GM19240 (cell line): ENCODE data around the gene GPR176.

ENCODE experiments used
- DNase-seq: peaks from one replicate; pipeline ENCODE4 v3.0.0; 2011; ENCODE audit warnings: low spot score; ENCODE audit not compliant: insufficient read length

Gene GPR176, protein sequence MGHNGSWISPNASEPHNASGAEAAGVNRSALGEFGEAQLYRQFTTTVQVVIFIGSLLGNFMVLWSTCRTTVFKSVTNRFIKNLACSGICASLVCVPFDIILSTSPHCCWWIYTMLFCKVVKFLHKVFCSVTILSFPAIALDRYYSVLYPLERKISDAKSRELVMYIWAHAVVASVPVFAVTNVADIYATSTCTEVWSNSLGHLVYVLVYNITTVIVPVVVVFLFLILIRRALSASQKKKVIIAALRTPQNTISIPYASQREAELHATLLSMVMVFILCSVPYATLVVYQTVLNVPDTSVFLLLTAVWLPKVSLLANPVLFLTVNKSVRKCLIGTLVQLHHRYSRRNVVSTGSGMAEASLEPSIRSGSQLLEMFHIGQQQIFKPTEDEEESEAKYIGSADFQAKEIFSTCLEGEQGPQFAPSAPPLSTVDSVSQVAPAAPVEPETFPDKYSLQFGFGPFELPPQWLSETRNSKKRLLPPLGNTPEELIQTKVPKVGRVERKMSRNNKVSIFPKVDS

DNA sequence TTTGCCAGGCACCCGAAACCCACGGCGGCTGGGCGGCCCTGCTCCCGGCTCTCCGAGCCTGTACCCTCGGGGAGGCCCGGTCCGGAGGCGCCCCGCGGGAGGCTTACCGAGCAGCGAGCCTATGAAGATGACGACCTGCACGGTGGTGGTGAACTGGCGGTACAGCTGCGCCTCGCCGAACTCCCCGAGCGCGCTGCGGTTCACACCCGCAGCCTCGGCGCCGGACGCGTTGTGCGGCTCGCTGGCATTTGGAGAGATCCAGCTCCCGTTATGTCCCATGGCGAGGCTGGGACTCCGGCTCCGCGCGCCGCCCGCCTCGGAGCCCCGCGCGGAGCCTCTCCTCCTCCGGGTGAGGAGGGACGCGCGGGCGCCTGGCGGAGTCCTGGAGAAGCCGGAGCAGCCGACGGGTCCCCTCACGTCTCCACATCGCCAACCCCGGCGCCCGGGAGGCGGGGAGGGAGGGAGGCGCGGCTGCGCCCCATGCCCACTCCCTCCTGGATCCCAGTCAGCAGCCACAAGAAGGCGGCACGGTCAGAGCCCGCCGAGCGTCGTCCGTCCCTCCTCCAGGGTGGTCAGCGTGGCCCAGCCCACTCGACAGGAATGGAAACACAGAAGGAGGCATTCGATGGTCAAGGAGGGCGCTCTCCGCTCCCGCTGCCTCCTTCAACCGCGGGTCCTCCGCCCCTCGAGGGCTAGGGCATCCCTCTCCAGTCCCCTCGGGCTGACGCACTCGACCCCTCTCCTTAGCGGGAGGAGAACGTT is at the start of gene GPR176:
TSS of gene GPR176 (minus strand) at position 519 of the 762 bp plus-strand sequence. CDS start at position 279, 240 bp downstream.
- DNase-seq, result no peak

GRCh38 chr15:39969002-39969394 is 48.9 kb upstream of the GPR176 start:
- no peak for DNase-seq

DNA sequence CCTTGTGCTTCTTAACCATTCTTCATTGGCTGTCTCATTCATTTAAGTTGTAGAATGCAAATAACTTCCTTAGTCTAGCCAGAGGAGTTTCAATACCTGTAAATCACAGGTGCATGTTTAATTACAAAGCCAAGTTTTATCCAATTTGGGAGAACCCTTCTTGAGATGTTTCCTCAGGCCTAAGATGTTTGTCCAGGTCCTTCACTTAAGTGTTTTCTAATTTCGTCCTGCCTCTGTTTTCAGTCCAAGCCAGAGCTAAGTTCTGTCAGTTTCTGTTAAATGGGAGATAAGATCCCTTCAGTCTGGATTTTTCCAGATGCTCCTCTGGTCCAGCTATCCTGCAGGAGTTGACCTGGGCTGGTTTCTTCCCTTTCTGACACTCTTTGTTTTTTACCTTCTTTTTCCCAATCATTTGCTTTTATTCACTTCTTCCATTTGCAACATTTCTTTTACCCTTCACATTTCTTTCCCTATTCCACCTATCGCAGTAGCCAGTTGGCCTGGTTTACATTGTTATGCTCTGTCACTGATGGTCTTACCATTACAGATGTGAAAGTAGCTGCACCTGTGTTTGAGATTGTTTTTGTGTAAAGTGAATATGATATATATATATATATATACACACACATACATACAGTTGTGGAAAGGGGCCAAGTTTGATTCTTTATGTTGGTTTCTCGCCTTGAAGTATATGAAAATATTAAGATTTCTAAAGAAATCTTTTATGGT is 48.4 kb upstream of the GPR176 start:
- DNase-seq, result no peak

- no peak for DNase-seq
These were observed 46.5 kb upstream of the GPR176 start for GRCh38 chr15:39966521-39966920.

- no peak for DNase-seq
These were observed 43.7 kb upstream of the GPR176 start for GRCh38 chr15:39963786-39964185.

DNA sequence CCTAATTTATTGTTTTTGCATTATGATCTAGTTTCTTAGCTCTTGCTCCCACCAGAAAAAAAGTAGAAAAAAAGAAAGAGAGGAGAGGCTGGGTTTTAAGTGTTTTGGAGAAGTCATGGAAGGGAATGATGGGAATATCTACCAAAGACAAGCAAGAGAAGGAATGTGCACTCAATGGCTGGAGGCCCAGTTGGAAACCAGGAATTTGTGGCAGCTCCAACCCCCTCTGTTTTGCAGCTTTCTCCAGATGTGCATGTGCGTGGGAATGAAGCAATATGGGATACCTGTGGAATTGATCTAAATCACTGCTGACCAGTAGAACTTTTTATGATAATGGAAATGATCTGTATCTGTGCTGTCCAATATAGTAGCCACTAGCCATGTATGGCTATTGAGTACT is 41.0 kb upstream of the GPR176 start:
- no peak for DNase-seq

DNA sequence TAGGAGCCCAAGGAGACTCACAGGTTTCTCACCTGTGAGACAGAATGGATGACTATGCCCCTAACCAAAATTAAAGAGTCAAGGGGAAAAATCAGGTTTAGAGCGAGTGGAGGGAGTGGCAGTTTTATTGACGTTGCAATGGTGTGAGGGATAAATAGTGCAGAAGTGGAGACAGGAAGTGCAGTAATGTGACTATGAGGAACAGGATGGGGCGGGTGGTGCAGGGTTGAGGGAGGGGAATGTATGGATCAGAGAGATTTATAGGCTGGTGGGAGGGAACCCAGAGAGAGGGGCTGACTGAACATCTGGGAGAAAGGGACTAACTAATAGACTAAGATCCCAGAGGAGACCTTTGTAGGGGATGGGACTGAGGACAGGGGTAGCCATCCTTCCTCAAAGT is 40.3 kb upstream of the GPR176 start:
- no peak for DNase-seq

DNA sequence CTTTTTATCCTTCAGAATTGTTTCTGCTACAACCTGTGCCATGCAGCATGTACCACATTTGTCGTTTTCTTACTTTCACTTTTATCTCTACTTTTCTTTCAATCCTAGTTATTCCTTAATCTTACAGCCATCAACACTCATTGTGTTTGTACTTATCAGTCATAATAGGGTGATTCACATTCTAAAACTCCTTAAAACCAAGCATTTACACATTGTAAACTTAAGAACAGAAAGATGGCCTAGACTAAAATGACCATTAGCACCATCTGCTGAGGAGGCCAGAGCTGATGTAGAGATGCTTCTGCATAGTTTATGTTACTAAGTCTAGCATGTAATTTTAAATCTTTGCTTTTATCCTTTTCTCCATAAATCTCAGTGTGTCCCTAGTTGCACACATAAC is 39.3 kb upstream of the GPR176 start:
- DNase-seq, result no peak

GRCh38 chr15:39957481-39957880 is 37.4 kb upstream of the GPR176 start:
- DNase-seq, result no peak

DNA sequence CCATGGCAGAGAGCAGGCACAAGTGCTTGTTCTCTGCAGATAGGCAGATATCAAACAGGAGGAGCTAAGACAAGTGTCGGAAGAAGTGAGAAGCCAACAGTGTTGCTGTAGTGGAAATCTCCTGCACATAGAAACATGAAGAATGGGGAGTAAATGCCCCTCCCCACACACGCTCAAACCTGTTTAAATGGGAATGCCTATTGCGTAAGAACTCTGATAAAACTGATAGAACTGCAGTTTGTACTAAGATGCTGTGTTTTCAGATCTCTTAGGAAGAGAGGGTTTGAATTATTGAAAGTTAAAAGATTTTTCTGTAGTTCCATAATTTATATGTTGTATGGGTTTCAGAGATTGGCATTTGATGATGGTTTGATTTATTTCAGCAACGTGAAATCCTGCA is 33.5 kb upstream of the GPR176 start:
- no peak for DNase-seq

- no peak for DNase-seq
These were observed 31.5 kb upstream of the GPR176 start for GRCh38 chr15:39951561-39951960.

GRCh38 chr15:39948817-39949216 is 28.8 kb upstream of the GPR176 start:
- no peak for DNase-seq

GRCh38 chr15:39947401-39948197 is 27.5 kb upstream of the GPR176 start:
- DNase-seq, result no peak

- no peak for DNase-seq
These were observed 26.8 kb upstream of the GPR176 start for GRCh38 chr15:39946862-39947261.

DNA sequence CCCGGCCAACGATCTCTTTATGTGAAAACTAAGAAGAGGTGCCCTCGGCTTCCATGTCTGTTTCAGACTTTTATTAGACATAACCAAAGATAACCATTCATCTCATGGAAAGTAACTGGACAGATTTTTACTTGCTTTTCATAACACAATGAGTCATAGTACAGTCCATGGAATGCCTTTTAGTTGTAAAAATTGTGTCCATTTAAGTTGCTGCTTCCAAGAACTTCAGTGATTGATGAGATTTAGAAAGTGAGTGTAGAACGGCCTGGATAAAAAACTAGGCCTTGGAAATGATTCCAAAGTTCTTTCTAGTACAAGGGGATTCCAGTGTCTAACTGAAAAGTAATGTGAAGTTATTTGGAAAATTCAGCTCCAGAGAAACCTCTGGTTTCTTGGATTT is 24.7 kb upstream of the GPR176 start:
- DNase-seq, result no peak

DNA sequence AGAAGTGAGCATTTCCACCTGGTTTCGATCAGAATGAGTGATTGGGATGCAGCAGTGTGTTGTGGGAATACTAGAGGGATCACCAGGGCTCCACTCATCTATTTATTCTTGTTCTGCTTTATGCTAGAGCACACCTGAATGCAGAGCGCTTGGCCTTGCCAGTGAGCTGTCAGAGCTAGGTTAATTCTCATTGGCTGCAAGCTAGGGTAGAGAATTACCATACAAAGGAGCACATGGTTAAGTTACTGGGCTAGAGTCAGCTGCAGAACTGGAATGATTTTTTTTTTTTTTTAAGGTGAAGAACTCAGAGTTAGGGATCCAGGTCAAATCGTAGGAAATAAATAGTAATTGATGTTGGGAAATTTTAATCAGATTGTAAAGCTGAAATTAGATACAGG is 22.7 kb upstream of the GPR176 start:
- no peak for DNase-seq

GRCh38 chr15:39942101-39942752 is 22.2 kb upstream of the GPR176 start:
- no peak for DNase-seq

DNA sequence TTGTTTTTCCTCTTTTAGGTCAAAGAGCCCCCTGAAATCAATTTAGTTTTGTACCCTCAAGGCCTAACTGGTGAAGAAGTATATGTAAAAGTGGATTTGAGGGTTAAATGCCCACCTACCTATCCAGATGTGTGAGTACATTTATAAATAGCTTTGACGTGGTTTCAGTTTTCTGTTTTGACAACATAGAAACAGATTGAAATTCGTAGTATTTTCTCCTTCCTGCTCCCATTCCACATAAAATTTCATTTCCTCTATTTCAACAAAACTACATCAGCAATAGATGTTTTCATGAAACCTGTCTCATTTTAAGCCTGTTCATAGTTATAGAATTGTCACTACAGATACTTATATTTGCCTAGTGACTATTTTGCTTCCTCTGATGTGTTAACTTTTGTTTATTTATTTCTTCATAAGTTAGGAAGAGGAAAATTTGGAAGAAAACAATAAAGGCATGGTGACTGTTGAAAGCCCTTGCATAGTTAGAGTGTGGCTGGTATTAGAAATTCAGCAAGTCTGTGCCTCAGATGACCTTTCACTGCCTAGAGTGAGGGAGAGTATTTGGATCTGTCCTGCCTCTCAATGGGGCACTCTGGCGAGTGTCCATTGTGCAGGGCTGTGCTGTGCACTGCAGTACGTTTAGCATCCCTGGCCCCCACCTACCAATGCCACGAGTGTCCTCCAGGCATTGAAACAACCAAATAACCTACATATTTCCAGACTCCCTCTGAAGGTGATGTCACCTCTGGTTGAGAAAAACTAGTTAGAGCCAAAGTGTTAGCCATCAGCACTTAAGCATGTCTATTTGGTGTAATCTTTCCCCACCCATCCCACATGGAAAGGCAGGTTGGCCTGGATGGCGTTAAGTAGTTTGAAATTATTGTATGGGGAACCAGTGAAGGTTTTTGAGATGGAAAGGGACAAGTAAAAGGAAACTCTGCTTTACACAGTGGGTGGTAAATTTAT is 19.7 kb upstream of the GPR176 start:
- DNase-seq, result no peak

DNA sequence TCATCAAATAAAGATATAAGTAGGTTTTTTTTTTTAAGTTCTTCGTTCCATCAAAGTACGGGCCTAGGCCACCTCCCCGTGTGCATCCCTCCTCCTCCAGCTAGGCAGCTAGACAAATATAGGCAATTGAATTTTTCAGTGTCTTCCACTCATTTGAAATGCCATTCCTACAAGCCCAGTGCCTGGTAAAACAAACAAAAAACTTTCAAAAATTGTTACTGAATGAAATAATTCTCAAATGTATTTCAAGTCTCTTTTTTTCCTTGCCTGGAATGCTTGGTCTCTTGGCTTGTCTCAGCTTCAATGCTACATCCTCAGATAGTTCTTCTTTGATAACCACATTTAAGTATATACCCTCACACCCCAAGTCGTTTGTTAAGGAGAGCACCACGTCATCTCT is 17.6 kb upstream of the GPR176 start:
- DNase-seq, result no peak
